RKO (cell line): ENCODE measurements around the gene HCFC1.
A peak's percentile ranks its signal among the peaks of the same experiment; 100 is the strongest.

Source experiments
- DNase-seq: peaks from one replicate; pipeline ENCODE4 v3.0.0-alpha.2; 2016; ENCODE audit warnings: low spot score

The HCFC1 gene

DNA sequence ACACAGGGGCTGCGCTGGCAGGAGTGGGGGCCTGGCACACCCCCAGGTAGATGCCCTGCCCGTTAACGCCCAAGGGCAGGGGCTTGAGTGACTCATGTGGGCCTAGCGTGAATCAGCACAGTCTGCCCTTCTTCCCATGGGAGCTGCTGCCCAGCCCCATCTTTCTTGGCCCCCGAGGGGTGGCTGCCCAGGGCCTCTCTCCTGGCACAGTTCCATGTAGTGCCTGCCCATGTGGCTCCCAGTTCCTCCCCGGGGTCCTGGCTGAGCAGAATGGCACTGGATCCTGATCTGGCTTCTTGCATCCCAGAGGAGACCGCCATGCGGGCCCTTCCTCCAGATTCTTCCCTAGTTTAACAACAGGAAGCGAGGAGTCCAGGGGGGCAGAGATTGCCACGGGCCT is 69.2 kb downstream of the HCFC1 start:
- no peak for DNase-seq

DNA sequence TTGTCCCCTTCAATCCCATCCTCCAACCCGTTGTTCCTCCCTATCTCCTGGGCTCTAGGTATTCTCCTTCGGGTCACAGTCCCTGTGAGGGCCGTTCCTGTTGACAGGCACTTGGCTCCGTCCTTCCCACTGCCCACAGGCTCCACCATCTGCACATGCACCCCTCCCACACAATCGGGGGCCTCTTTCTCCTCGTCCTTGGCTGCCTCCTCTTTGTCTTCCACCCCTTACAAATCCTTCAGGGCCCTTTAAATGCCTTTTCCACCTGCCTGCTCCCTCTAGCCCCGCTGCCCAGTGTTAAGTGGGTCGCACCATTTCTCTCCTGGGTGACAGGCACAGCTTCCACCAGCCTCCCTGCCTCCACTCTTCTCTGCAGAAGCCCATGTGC is 69.9 kb downstream of the HCFC1 start:
- DNase-seq = no peak

DNA sequence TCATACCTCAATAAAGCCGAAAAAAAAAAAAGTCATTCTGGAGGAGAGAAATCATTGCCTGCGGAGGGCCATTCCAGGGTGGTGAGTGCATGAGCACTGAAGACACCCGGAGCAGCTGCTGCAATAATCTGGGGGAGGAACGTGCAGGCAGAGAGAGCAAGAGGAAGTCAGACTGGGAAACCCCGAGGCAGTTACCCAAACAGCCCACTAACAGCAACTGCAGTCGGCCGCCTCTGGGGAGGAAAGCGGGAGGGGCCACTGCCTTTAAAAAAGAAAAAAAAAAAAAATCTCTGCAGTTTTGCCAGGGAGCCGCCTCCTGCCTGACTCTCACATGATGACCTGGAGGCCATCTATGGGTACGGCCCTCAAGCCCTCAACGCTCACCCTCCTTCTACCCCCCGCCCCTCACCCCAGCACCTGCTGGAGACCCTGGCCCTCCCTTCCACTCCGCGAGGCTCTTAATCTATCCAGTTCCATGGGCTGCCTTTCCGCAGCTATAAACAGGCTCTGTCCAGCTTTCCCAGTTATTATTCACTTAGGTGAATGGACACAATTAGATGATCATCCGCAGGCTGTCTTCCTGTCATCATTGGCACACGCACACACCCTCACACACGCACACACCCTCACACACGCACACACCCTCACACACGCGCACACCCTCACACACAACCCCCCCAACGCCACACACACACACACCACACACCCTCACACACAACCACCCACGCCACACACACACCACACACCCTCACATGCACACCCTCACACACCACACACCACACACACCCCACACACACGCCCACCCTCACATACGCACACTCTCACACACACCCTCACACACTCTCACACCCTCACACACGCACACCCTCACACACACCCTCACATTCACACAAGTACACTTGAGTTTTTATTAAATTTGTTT is 70.5 kb downstream of the HCFC1 start:
- peak; percentile 40 for DNase-seq

DNA sequence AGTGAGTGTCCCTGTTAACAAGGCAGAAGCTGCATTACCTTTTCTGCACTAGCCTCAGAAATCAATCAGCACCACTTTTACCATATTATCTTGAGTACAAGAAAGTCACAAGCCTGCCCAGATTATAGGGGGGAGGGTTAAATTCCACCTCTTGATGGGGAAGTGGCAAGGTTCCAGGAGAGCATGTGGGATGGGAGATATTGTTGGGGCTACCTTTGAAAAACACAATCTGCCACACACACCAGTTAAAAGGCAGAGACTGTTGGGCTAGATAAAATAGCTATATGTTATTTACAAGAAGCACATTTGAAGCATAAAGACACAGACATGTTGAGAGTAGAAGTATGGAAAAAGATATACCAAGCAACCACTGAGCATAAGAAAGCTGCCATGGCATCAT is 73.7 kb downstream of the HCFC1 start:
- DNase-seq = no peak
